Measurements from ENCODE around the gene MYO18B.

GRCh38 chr22:25786165-25786564, 44.2 kb downstream of the MYO18B start:
- TF ChIP-seq RAD21 (IDR thresholded peaks at IDR 0.05; ENCODE audit: low read length): no peak
- TF ChIP-seq, protein P1, sequence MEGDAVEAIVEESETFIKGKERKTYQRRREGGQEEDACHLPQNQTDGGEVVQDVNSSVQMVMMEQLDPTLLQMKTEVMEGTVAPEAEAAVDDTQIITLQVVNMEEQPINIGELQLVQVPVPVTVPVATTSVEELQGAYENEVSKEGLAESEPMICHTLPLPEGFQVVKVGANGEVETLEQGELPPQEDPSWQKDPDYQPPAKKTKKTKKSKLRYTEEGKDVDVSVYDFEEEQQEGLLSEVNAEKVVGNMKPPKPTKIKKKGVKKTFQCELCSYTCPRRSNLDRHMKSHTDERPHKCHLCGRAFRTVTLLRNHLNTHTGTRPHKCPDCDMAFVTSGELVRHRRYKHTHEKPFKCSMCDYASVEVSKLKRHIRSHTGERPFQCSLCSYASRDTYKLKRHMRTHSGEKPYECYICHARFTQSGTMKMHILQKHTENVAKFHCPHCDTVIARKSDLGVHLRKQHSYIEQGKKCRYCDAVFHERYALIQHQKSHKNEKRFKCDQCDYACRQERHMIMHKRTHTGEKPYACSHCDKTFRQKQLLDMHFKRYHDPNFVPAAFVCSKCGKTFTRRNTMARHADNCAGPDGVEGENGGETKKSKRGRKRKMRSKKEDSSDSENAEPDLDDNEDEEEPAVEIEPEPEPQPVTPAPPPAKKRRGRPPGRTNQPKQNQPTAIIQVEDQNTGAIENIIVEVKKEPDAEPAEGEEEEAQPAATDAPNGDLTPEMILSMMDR (conservative IDR thresholded peaks at IDR 0.05; ENCODE audit: low read depth, low read length): no peak
- no peak for TF ChIP-seq POLR2A (IDR thresholded peaks at IDR 0.05; ENCODE audit: low read depth, low read length)
- TF ChIP-seq BHLHE40 (IDR thresholded peaks at IDR 0.05; ENCODE audit: low read depth, low read length): no peak
- TF ChIP-seq CEBPB (IDR thresholded peaks at IDR 0.05; ENCODE audit: low read depth, low read length): no peak
- no peak for TF ChIP-seq USF2 (IDR thresholded peaks at IDR 0.05; ENCODE audit: low read depth, low read length)
- TF ChIP-seq MAZ (IDR thresholded peaks at IDR 0.05; ENCODE audit: borderline replicate concordance, low read depth, low read length): no peak
- TF ChIP-seq FOS (IDR thresholded peaks at IDR 0.05; ENCODE audit: low read depth, low read length): no peak
- no peak for TF ChIP-seq MXI1 (IDR thresholded peaks at IDR 0.05; ENCODE audit: borderline replicate concordance, low read depth, low read length)
- TF ChIP-seq SMC3 (IDR thresholded peaks at IDR 0.05; ENCODE audit: low read depth, low read length): no peak
- no peak for TF ChIP-seq MAFK (IDR thresholded peaks at IDR 0.05; ENCODE audit: low read depth, low read length)
- TF ChIP-seq CHD1 (IDR thresholded peaks at IDR 0.05; ENCODE audit: low read depth, low read length): no peak
- no peak for TF ChIP-seq RCOR1 (IDR thresholded peaks at IDR 0.05; ENCODE audit: insufficient replicate concordance, low read length)
- no peak for TF ChIP-seq NFE2L2 (IDR thresholded peaks at IDR 0.05; ENCODE audit: low read depth, low read length)
